ENCODE results near the gene STX10. TPM values are rescaled to one million over a fixed set of nuclear protein-coding genes. Genes with fewer than 3 reads are reported as not detected.
A peak's percentile ranks its signal among the peaks of the same experiment; 100 is the strongest.

STX10 gene
- total and polyA plus RNA-seq, 9 of the 15 experiments (the other 6 are each of a cell fraction or from before 2014, with no cell fraction given): 0.51 to 66.3 (median 31.0) TPM

DNA sequence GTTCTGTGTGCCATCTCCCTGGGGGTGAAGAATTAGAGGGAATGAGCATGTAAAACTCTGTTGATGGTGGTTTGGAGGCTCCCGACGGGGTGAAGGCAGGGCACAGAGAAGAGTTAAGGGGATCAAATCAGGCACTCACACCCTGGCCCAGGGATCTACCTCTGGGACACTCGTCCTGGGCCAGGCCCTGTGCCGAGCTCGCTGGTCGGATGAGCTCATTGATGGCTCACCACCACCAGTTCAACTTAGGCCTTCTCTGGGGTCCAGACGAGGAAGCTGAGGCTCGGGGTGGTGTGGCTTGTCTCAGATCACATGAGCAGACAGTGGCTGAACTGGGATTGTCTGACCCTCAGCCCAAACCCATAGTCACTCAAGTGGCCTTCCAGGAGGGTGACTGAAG is 30.5 kb downstream of the STX10 start:
- Histone ChIP-seq H3K4me1 (replicated peaks in 1 of 2; ENCODE audit: control insufficient read depth in 2 of 2, insufficient read depth in 2 of 2, low read length in 2 of 2) (peaks cover 21 to 56% of the 10 kb centered on the region in 2 experiments; a peak in 4 of 5 replicates), H3K4me2 (ENCODE audit: insufficient read depth, low read length) (peak overlapping the region; percentile 88), H3K9ac (ENCODE audit: insufficient read depth in 1 of 2, low read depth in 2 of 2, low read length in 2 of 2) (peak overlapping the region; percentile 62 to 97), H3K79me2 (ENCODE audit: control insufficient read depth, insufficient read depth, low read length) (peaks cover 95% of the 10 kb centered on the region), H3K9me1 (ENCODE audit: control insufficient read depth, insufficient read depth, low read length) (peaks cover 12% of the 10 kb centered on the region), H2AFZ (ENCODE audit: low read depth, low read length) (no peak overlapping the region), H4K20me1 (replicated peaks; ENCODE audit: control insufficient read depth, insufficient read depth, low read length) (peaks cover 48% of the 10 kb centered on the region), H3K27ac (ENCODE audit: extremely low read depth, low read depth, low read length) (peak overlapping the region; percentile 95), H3K4me3 (peak overlapping the region; percentile 99; the same call in 1 of the 2 replicates), H3K36me3 (ENCODE audit: control insufficient read depth, insufficient read depth, low read length) (peaks cover 63% of the 10 kb centered on the region), H3K9me3 (replicated peaks; ENCODE audit: control insufficient read depth, insufficient read depth, low read depth, low read length) (no peaks in the 10 kb centered on the region), H3K27me3 (ENCODE audit: control insufficient read depth in 2 of 2, insufficient read depth in 2 of 2, low read length in 2 of 2) (no peaks in the 10 kb centered on the region)
- ATAC-seq (no peak), FAIRE-seq (no peak), DNase-seq (ENCODE audit: extremely low read depth in 1 of 4, low spot score in 3 of 4) (no peak)
- TF ChIP-seq POLR2G (IDR thresholded peaks at IDR 0.05; ENCODE audit: low read depth, low read length): 0 out of 2 replicates have a peak, but pooled peaks have one; percentile 16
- TF ChIP-seq RHOXF2B (CRISPR knock-in tag; conservative IDR thresholded peaks at IDR 0.05): no peak
- TF ChIP-seq POLR2AphosphoS5 (IDR thresholded peaks at IDR 0.05; ENCODE audit: control insufficient read depth, insufficient read depth, low read depth, low read length): 0 out of 2 replicates have a peak, but pooled peaks have one; percentile 13
- TF ChIP-seq, protein P1, sequence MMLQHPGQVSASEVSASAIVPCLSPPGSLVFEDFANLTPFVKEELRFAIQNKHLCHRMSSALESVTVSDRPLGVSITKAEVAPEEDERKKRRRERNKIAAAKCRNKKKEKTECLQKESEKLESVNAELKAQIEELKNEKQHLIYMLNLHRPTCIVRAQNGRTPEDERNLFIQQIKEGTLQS (IDR thresholded peaks at IDR 0.05): peak; percentile 23; the same call in 1 of the 2 replicates
- TF ChIP-seq, protein P1 (CRISPR knock-in tag; conservative IDR thresholded peaks at IDR 0.05): no peak
- no TSS peak for BruUV-seq (replicated peaks)
- in situ Hi-C loops (cut with MboI) (no loop called here), intact Hi-C loops (cut with micrococcal nuclease) (loop anchor here (2.0 kb wide), 1 partner anchor 31 kb away; the partner anchor contains the start of genes IER2 and STX10)
- CTCF ChIA-PET (ENCODE audit: low intra/inter-chr PET ratio): no interaction called here
- WGBS (ENCODE audit: insufficient coverage, low coverage, missing lambda C conversion rate): 63% methylated on average over 6 of the region's 8 CpGs
- POLR2A ChIA-PET: interaction anchor here (0.5 to 4.9 kb wide), 12 partner anchors 9 to 42 kb away, joined by 3 to 31 read pairs (median 6); partner anchors contain the start of genes IER2 and STX10

All from K562 (cell line).